Activated CD8-positive, alpha-beta T cell treated with anti-CD3 and anti-CD28 coated beads for 36 hours (primary cell): ENCODE measurements around the gene CDH22. TPM values are rescaled to one million over a fixed set of nuclear protein-coding genes. Genes with fewer than 3 reads are reported as not detected.

Experiments
- ATAC-seq: fragments of 200-7000 bp; cut with Tn5 transposase; one replicate; pipeline ENCODE4 v1.10.0; 2021; ENCODE audit warnings: mild to moderate bottlenecking, moderate library complexity
- CTCF ChIA-PET: fragments of 350-600 bp; sonication (Branson Sonifier 250); formaldehyde crosslinking; loops from one replicate; lab custom pipeline; 2021; ENCODE audit warnings: antibody characterized with exemption; lab: Charles Lee
- POLR2A ChIA-PET: fragments of 350-600 bp; sonication (Branson Sonifier 250); formaldehyde crosslinking; loops from one replicate; lab custom pipeline; 2021; ENCODE audit warnings: antibody characterized with exemption; lab: Charles Lee
- DNase-seq: peaks from one replicate; pipeline ENCODE4 v3.0.0-alpha.2; 2020
- H3K27ac Mint-ChIP-seq: one replicate; pipeline ENCODE4 v1.8.0; 2021; ENCODE audit warnings: mild to moderate bottlenecking, mixed read lengths
- H3K27me3 Mint-ChIP-seq: one replicate; pipeline ENCODE4 v1.8.0; 2021; ENCODE audit warnings: mixed read lengths
- H3K36me3 Mint-ChIP-seq: one replicate; pipeline ENCODE4 v1.8.0; 2021; ENCODE audit warnings: low read depth, mixed read lengths
- H3K4me1 Mint-ChIP-seq: one replicate; pipeline ENCODE4 v1.8.0; 2021; ENCODE audit warnings: low read depth, mixed read lengths
- H3K4me3 Mint-ChIP-seq: one replicate; pipeline ENCODE4 v1.8.0; 2021; ENCODE audit warnings: mild to moderate bottlenecking, moderate library complexity, mixed read lengths
- H3K9me3 Mint-ChIP-seq: one replicate; pipeline ENCODE4 v1.8.0; 2021; ENCODE audit warnings: mixed read lengths
- CTCF ChIP-seq: fragments of 200-600 bp; IDR thresholded peaks from one replicate; pipeline ENCODE4 v1.8.0; 2022; ENCODE audit warnings: antibody characterized with exemption, mild to moderate bottlenecking
- intact Hi-C: fragments of 100-400 bp; cut with micrococcal nuclease; formaldehyde crosslinking; loops from one replicate; pipeline ENCODE4 v1.10.0; 2022
- total RNA-seq, 2 experiments: library from RNA; stranded (reverse); gene quantifications; one replicate each; pipeline ENCODE4 v1.2.3, GENCODE V29; 2021

Gene CDH22
- total RNA-seq, 2 experiments from 2014 or later, result not detected

DNA sequence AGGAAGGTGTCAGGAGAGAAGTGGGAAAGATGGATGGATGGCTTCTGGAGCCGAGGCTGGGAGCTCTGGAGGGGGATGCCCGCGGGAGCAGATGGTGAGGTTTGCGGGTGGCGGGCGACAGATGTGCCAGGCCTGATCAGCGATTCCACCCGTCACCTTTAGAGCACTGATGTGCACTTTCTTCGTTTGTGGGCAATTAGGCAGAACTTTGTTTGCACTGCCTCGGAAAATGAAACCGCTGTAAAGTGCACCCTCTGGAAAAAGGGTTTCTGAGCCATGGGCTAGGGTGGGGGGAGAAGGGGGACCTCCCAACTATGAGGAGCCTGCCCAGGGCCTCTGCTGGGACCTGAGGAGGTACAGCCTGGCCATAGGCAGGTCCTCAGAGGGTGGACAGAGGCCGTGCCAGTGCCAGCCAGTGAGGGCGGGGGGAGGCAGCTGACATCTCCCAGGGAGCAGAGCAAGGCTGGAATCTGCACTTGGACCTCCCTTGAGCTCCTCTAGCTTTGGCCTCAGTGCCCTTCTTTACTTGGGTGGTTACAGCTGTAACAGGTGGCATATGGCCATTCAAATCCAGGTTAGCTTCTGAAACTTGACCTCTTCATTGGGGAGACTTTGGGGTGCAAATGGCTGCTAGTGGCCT lies 131.4 kb downstream of the CDH22 start:
- TF ChIP-seq CTCF, result no peak
- peaks cover 41% of the 10 kb centered on the region for H3K27me3 Mint-ChIP-seq
- DNase-seq (no peak), ATAC-seq (no peak)
- no peaks in the 10 kb centered on the region for H3K9me3 Mint-ChIP-seq
- no peak overlapping the region for H3K4me3 Mint-ChIP-seq
- no peak overlapping the region for H3K27ac Mint-ChIP-seq
- ChIA-PET CTCF (interaction anchor here (0.7 to 4.8 kb wide), 4 partner anchors 45 to 237 kb away, joined by 3 to 39 read pairs (median 6); no protein-coding TSS in a partner anchor), POLR2A (no interaction called here)
- H3K4me1 Mint-ChIP-seq, result no peaks in the 10 kb centered on the region
- no peaks in the 10 kb centered on the region for H3K36me3 Mint-ChIP-seq
- intact Hi-C loops, result no loop called here

GRCh38 chr20:46175127-46175494 lies 133.2 kb downstream of the CDH22 start:
- POLR2A ChIA-PET, result interaction anchor here (1.5 kb wide), 1 partner anchor 31 kb away, joined by 4 read pairs; no protein-coding TSS in a partner anchor
- H3K9me3 Mint-ChIP-seq, result no peaks in the 10 kb centered on the region
- peaks cover 41% of the 10 kb centered on the region for H3K27me3 Mint-ChIP-seq
- intact Hi-C loops, result no loop called here
- CTCF ChIA-PET, result interaction anchor here (0.7 to 4.8 kb wide), 18 partner anchors 9 to 232 kb away, joined by 3 to 39 read pairs (median 3); partner anchors contain the start of gene ELMO2
- TF ChIP-seq CTCF, result no peak
- no peaks in the 10 kb centered on the region for H3K36me3 Mint-ChIP-seq
- no peak overlapping the region for H3K27ac Mint-ChIP-seq
- DNase-seq, result no peak
- no peak for ATAC-seq
- no peaks in the 10 kb centered on the region for H3K4me1 Mint-ChIP-seq
- no peak overlapping the region for H3K4me3 Mint-ChIP-seq

DNA sequence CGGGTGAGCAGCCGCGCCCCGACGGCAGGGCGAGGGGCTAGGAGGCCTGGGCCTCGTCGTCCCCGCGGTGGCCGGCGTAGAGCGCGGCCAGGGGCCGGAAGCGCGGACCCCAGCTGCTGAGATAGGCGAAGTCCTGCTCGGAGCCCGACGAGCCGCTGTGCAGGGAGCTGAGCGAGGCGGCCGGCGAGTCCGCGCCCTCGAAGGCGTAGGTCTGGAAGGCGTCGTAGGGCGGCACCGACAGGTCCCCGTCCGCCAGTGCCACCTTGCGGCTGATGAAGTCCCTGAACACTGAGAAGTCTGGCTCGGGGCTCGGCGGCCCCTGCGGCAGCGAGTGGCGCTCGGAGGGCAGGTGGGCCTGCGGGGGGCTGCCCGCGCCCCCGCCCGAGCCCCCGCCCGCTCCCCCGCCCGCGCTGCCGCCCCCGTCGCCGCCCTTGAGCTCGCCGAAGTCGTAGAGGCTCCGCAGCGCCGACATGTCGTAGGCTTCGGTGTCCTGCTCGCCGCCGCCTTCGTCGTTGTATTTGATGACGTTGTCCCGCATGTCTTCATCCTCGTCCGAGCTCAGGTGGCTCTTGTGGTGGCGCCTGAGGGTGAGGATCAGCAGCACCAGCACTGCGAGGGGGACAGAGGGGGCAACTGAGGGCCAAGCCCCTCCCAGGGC lies 133.7 kb downstream of the CDH22 start:
- Mint-ChIP-seq H3K4me1 (no peaks in the 10 kb centered on the region), H3K27ac (no peak overlapping the region)

DNA sequence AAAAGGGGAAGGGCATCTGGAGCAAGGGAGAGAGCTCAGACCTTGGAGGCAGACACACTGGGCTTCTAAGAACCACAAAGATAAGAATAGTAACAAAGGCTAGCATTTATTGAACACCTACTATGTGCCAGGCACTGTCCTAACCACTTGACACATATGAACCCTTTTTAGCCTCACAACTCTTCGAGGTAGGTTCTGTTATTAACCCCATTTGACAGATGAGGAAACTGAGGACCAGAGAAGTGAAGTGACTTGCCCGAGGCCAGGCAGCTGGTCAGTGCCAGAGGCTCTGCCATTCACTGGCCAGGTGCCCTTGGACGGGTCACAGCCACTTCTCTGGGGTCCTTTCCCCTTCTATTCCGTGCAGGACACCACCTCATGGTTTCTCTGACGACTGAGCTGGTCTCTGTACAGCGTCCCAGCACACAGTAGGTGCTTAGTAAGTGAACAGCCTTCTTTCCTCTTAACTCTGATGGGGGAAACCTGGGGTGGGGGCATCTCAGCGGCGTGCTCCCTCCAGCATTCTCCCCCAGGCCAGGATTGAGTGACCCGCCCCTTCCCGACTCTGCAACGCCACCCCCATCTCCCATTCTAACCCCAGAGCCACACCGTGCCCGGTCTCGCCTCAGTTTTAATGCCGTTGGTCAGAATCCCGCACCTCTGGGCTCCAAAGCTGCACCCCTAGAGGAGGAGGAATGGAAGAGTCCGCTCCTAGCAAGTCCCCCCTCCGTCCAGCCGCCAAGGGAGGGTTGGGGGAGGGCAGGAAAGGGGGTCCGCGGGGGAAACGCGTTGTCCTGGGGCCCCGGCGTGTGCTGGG lies 134.4 kb downstream of the CDH22 start:
- CTCF ChIA-PET, result interaction anchor here (0.6 to 4.8 kb wide), 14 partner anchors 9 to 233 kb away, joined by 3 to 39 read pairs (median 4); partner anchors contain the start of gene ELMO2
- POLR2A ChIA-PET, result interaction anchor here (1.5 kb wide), 1 partner anchor 32 kb away, joined by 4 read pairs; no protein-coding TSS in a partner anchor
- ATAC-seq, result no peak
- H3K4me3 Mint-ChIP-seq, result no peak overlapping the region
- no peak overlapping the region for H3K27ac Mint-ChIP-seq
- no peaks in the 10 kb centered on the region for H3K9me3 Mint-ChIP-seq
- intact Hi-C loops, result loop anchor here (5.0 kb wide), 1 partner anchor 152 kb away; no protein-coding TSS in a partner anchor
- no peaks in the 10 kb centered on the region for H3K36me3 Mint-ChIP-seq
- no peak for TF ChIP-seq CTCF
- no peaks in the 10 kb centered on the region for H3K4me1 Mint-ChIP-seq
- H3K27me3 Mint-ChIP-seq, result peaks cover 41% of the 10 kb centered on the region
- DNase-seq, result no peak

More for the DNA sequence above, 133.7 kb downstream of the CDH22 start:
- Mint-ChIP-seq H3K36me3 (no peaks in the 10 kb centered on the region), H3K27me3 (peaks cover 41% of the 10 kb centered on the region), H3K9me3 (no peaks in the 10 kb centered on the region), H3K4me3 (no peak overlapping the region)
- POLR2A ChIA-PET, result interaction anchor here (1.5 kb wide), 1 partner anchor 32 kb away, joined by 4 read pairs; no protein-coding TSS in a partner anchor
- DNase-seq, result peak; percentile 84
- CTCF ChIA-PET, result interaction anchor here (0.6 to 4.8 kb wide), 25 partner anchors 8 to 232 kb away, joined by 3 to 39 read pairs (median 3); partner anchors contain the start of gene ELMO2
- peak; percentile 69 for TF ChIP-seq CTCF
- intact Hi-C loops, result loop anchor here (5.0 kb wide), 1 partner anchor 152 kb away; no protein-coding TSS in a partner anchor
- ATAC-seq, result peak; percentile 98
